Endothelial cell of umbilical vein (primary cell): ENCODE results near the gene PMAIP1.

Source experiments
- CTCF ChIP-seq, 2 donors: IDR thresholded peaks; 1 replicate in 1 of 2; 2 replicates in 1 of 2; pipeline ENCODE4 v1.5.1; 2011; ENCODE audit warnings: low read length in 2 of 2, mild to moderate bottlenecking in 2 of 2, moderate library complexity in 2 of 2, control low read depth in 1 of 2, inconsistent platforms in 1 of 2, low read depth in 1 of 2; ENCODE audit not compliant: insufficient read depth in 1 of 2; ENCODE audit errors: extremely low read depth in 1 of 2
- FOS ChIP-seq: IDR thresholded peaks from 2 replicates; pipeline ENCODE4 v1.6.1; 2011; ENCODE audit warnings: mild to moderate bottlenecking, low read length, moderate library complexity, borderline replicate concordance; ENCODE audit not compliant: insufficient read depth
- POLR2A ChIP-seq: IDR thresholded peaks from 2 replicates; pipeline ENCODE4 v1.6.1; 2012; ENCODE audit warnings: low read depth, mild to moderate bottlenecking, control low read depth, low read length
- POLR2AphosphoS5 ChIP-seq: IDR thresholded peaks from 2 replicates; pipeline ENCODE4 v1.6.1; 2012; ENCODE audit warnings: low read depth, mild to moderate bottlenecking, control low read depth, low read length, moderate library complexity; ENCODE audit not compliant: insufficient read depth

GRCh38 chr18:59899298-59900221 lies at the start of gene PMAIP1:
- no peak for TF ChIP-seq CTCF (IDR thresholded peaks at IDR 0.05; ENCODE audit: extremely low read depth in 1 of 2, insufficient read depth in 1 of 2, low read depth in 1 of 2, low read length in 2 of 2)
- peak; percentile 98 for TF ChIP-seq POLR2AphosphoS5
- no peak for TF ChIP-seq FOS
- TF ChIP-seq POLR2A, result peak; percentile 99
